NCI-H2171 (cell line): ENCODE measurements around the gene SRRT.
"Not testable (repeated sequence)": the region's sequence is repeated elsewhere in the genome, so short reads cannot be mapped to it uniquely, and the experiment has no call there.

ENCODE experiments used
- DNase-seq: peaks from one replicate; lab custom pipeline; 2025; lab: John Stamatoyannopoulos, UW

SRRT gene

DNA sequence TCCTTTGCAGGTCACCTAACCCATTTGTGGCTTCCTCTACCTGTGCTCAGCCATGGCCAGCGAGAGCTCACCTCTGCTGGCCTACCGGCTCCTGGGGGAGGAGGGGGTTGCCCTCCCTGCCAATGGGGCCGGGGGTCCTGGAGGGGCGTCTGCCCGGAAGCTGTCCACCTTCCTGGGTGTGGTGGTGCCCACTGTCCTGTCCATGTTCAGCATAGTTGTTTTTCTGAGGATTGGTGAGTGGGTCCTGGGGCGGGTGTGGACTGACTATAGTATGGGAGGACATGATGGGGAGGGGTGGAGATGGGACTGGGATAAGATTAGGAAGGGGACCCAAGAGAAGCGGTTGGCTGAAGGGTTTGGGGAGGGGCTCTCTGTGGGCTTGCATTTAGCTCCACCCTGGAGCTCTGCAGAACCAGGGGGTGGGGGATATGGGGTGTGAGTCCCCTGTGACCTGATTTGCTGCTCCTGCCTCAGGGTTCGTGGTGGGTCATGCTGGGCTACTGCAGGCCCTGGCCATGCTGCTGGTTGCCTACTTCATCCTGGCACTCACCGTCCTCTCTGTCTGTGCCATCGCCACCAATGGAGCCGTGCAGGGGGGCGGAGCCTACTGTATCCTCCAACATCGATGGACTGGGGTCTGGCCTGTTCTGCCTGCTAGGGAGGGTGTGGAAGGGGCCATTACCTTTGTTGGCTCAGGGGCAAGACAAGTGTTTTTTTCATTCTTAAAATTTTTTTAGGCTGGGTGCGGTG, 20.6 kb upstream of the SRRT start:
- no peak for DNase-seq

- DNase-seq: not testable (repeated sequence)
Measured at GRCh38 chr7:100854899-100855298, 20.0 kb upstream of the SRRT start.

GRCh38 chr7:100855515-100855914, 19.4 kb upstream of the SRRT start:
- no peak for DNase-seq

DNA sequence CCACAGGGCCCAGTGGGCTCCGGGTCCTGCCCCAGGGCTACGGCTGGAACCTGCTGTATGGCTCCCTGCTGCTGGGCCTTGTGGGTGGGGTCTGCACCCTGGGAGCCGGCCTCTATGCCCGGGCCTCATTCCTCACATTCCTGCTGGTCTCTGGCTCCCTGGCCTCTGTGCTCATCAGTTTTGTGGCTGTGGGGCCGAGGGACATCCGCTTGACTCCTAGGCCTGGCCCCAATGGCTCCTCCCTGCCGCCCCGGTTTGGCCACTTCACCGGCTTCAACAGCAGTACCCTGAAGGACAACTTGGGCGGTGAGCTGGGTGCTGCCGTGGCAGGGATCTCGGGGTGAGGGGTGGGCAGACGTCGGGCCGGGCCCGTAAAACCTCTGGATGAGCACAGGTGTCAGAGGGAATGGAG, 18.0 kb upstream of the SRRT start:
- DNase-seq: no peak

GRCh38 chr7:100859856-100860255, 15.0 kb upstream of the SRRT start:
- no peak for DNase-seq

- DNase-seq: no peak
Measured at GRCh38 chr7:100860702-100861615, 13.9 kb upstream of the SRRT start.

DNA sequence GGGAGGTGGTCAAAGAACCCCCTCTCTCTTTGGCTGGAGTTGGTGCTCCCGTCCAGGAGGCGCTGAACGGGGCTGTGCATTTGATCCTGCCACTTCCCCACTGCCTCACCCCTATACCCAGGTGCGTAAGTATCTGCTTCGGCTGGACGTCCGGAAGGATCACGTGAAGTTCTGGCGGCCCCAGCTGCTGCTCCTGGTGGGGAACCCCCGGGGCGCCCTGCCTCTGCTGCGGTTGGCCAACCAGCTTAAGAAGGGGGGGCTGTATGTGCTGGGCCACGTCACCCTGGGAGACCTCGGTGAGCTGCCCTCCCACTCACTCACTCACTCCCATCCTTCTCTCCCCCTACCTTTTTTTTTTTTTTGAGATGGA, 13.3 kb upstream of the SRRT start:
- DNase-seq: no peak

GRCh38 chr7:100863406-100863950, 11.4 kb upstream of the SRRT start:
- DNase-seq: no peak

DNA sequence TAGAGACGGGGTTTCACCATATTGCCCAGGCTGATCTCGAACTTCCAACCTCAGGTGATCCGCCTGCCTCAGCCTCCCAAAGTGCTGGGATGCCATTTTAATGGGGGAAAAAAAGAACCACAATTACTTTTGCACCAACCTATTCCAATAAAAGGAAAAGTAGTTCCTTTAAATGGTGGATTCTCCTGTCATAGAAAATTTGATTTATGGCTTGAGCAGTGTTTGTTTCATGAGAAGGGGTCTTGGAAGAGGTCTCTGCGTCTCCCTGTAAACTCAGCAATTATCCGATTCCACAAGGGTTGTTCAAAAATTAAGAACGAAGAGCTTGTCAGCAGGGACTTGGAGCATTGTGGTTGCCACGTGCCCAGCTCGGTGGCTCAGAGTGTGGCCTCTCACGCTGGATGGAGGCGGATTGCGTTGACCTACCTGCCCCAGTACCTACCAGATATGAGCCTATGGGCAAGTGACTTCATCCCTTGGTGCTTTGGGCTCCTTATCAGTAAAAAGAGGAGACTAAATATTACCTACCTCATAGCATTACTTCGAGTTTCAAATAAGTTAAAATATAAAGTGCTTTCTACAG, 10.5 kb upstream of the SRRT start:
- DNase-seq: no peak

DNA sequence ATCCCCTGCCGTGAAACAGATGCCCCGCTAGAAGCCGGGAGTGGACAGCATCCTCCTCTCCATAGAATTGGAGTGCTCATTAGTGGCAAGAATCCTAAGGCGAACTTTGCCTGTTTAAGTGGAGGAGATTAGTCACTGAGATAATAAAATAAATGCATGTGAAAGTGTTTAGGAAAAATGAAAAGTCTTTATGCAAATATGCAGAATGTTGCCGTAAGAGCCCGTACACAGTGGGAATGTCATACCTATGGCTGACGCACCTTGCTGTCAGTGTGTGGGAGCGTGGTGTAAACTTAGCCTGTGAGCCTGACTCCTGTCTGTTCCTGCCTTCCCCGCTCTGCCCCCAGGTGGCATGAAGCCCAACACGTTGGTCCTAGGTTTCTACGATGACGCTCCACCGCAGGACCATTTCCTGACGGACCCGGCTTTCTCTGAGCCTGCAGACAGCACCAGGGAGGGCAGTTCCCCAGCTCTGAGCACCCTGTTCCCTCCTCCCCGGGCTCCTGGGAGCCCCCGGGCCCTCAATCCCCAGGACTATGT, 9.5 kb upstream of the SRRT start:
- peak; percentile 52 for DNase-seq

DNA sequence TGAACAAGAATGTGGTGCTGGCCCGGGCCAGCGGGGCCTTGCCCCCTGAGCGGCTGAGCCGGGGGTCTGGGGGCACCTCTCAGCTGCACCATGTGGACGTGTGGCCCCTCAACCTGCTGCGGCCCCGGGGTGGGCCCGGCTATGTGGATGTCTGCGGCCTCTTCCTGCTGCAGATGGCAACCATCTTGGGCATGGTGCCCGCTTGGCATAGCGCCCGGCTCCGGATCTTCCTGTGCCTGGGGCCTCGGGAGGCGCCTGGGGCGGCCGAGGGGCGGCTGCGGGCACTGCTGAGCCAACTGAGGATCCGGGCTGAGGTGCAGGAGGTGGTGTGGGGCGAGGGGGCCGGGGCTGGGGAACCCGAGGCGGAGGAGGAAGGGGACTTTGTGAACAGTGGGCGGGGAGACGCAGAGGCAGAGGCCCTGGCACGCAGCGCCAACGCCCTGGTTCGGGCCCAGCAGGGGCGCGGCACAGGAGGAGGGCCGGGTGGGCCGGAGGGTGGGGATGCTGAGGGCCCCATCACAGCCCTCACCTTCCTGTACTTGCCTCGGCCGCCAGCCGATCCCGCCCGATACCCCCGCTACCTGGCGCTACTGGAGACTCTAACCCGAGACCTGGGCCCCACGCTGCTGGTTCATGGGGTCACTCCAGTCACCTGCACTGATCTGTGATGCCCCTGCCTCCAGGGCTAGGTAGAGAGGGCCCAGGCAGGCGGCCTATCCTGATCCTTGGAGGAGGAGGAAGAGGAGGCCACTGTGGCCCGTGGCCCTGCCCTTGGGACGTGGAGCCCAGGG, 8.8 kb upstream of the SRRT start:
- peak; percentile 62 for DNase-seq

GRCh38 chr7:100866729-100867039, 8.2 kb upstream of the SRRT start:
- DNase-seq: no peak

- DNase-seq: peak; percentile 52
Measured at GRCh38 chr7:100867040-100867775, 7.7 kb upstream of the SRRT start, which contains the start of gene TRIP6. Gene TRIP6, plus strand, starts transcription at chr7:100867387. Its CDS starts 111 bp downstream, at chr7:100867498.

- no peak for DNase-seq
Measured at GRCh38 chr7:100867776-100868485, 7.0 kb upstream of the SRRT start.

DNA sequence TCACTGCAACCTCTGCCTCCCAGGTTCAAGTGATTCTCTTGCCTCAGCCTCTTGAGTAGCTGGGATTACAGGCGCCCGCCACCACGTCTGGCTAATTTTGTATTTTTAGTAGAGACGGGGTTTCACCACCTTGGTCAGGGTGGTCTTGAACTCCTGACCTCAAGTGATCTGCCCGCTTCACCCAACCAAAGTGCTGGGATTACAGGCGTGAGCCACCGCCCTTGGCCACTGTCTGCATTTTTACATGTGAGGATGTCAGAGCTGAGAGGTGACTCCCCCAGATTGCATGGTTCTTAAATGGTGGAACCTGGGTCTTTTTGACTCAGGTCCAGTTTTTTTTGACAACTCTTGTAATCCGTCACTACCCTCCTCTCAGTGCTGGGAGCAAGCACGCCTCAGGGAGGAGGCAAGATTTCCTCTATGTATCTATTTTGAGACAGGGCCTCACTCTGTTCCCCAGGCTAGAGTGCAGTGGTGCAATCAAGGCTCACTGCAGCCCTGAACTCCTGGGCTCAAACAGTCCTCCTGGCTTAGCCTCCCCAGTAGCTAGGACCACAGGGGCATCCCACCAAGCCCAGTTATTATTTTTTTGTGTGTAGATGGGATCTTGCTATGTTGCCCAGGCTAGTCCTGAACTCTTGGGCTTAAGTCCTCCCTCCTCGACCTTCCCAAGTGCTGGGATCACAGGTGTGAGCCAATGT, 1.2 kb upstream of the SRRT start:
- no peak for DNase-seq

- DNase-seq: no peak
Measured at GRCh38 chr7:100874300-100874576, 665 bp upstream of the SRRT start.

- DNase-seq: no peak
Measured at GRCh38 chr7:100875356-100875751, 451 bp downstream of the SRRT start.

DNA sequence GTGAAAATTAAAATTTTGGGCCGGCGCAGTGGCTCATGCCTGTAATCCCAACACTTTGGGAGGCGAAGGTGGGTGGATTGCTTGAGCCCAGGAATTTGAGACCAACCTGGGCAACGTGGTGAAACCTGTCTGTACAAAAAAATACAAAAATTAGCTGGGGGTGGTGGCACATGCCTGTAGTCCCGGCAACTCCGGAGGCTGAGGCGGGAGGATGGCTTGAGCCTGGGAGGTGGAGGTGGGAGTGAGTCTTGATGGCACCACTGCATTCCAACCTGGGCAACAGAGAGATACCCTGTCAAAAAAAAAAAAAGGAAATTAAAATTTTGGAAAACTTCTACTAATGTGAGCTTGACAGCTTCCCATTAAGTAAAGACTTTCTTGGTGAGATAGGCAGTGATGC, 3.1 kb downstream of the SRRT start:
- no peak for DNase-seq

DNA sequence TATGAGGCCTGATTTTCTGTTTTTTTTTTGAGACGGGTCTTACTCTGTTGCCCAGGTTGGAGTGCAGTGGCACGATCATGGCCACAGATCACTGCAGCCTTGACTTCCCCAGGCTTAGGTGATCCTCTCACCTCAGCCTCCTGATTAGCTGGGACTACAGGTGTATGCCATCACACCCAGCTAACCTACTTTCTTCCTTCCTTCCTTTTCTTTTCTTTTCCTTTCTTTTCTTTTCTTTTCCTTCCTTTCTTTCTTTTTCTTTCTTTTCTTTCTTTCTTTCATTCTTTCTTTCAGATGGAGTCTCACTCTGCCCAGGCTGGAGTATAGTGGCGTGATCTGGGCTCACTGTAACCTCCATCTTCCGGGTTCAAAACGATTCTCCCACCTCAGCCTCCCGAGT, 3.8 kb downstream of the SRRT start:
- no peak for DNase-seq
